PC-3 (cell line): ENCODE results near the gene ISM1. TPM values are rescaled to one million over a fixed set of nuclear protein-coding genes. Genes with fewer than 3 reads are reported as not detected.

ENCODE experiments used
- ATAC-seq: fragments of 200-7000 bp; cut with Tn5 transposase; 2 replicates; pipeline ENCODE4 v1.9.1; 2020; ENCODE audit warnings: mild to moderate bottlenecking, moderate library complexity
- BruUV-seq: library from RNA; stranded (reverse); fragments of 400-500 nt; replicated peaks from 2 replicates; lab custom pipeline; 2021; lab: Mats Ljungman, UMichigan
- CTCF ChIA-PET: fragments of 300-600 bp; sonication (Branson Sonifier 250); formaldehyde crosslinking; loops from one replicate; lab custom pipeline; 2022; ENCODE audit warnings: antibody characterized with exemption; lab: Charles Lee
- POLR2A ChIA-PET: fragments of 300-600 bp; sonication (Branson Sonifier 250); formaldehyde crosslinking; loops from one replicate; lab custom pipeline; 2022; ENCODE audit warnings: antibody characterized with exemption; ENCODE audit not compliant: unreplicated experiment; lab: Charles Lee
- DNase-seq: peaks from one replicate; pipeline ENCODE4 v3.0.0-alpha.2; 2015
- H2AFZ ChIP-seq: fragments of 300-600 bp; sonication (generic); 2 replicates; pipeline ENCODE4 v1.6.0; 2016; ENCODE audit warnings: antibody characterized with exemption, low read length
- H3F3A ChIP-seq: fragments of 300-600 bp; sonication (generic); one replicate; pipeline ENCODE4 v1.6.0; 2017; ENCODE audit warnings: antibody characterized with exemption, low read length, control low read depth, mild to moderate bottlenecking; ENCODE audit not compliant: unreplicated experiment
- H3K27ac ChIP-seq: fragments of 300-600 bp; sonication (generic); 2 replicates; pipeline ENCODE4 v1.5.1; 2016; ENCODE audit warnings: mild to moderate bottlenecking, low read length
- H3K27me3 ChIP-seq: fragments of 300-600 bp; sonication (generic); 2 replicates; pipeline ENCODE4 v1.6.1; 2016; ENCODE audit warnings: low read length, mixed read lengths
- H3K36me3 ChIP-seq: fragments of 300-600 bp; sonication (generic); 2 replicates; pipeline ENCODE4 v1.6.1; 2016; ENCODE audit warnings: low read depth, mixed run types, low read length, mixed read lengths
- H3K4me1 ChIP-seq: fragments of 300-600 bp; sonication (generic); 2 replicates; pipeline ENCODE4 v1.5.1; 2016; ENCODE audit warnings: low read length; ENCODE audit not compliant: insufficient read depth
- H3K4me2 ChIP-seq: fragments of 300-600 bp; sonication (generic); 2 replicates; pipeline ENCODE4 v1.6.0; 2016; ENCODE audit warnings: low read length
- H3K4me3 ChIP-seq: fragments of 300-600 bp; sonication (generic); 2 replicates; pipeline ENCODE4 v1.5.1; 2016; ENCODE audit warnings: mild to moderate bottlenecking, low read length, mixed read lengths
- H3K79me2 ChIP-seq: fragments of 300-600 bp; sonication (generic); 2 replicates; pipeline ENCODE4 v1.6.1; 2017; ENCODE audit warnings: low read length, mixed read lengths
- H3K9ac ChIP-seq: fragments of 300-600 bp; sonication (generic); 2 replicates; pipeline ENCODE4 v1.6.0; 2016; ENCODE audit warnings: mild to moderate bottlenecking, low read length
- H3K9me2 ChIP-seq: fragments of 300-600 bp; sonication (generic); replicated peaks from 2 replicates; pipeline ENCODE4 v1.6.1; 2016; ENCODE audit warnings: mixed run types, low read length, mixed read lengths
- H3K9me3 ChIP-seq: fragments of 300-600 bp; sonication (generic); 2 replicates; pipeline ENCODE4 v1.6.1; 2016; ENCODE audit warnings: low read length, mixed read lengths
- H4K20me1 ChIP-seq: fragments of 300-600 bp; sonication (generic); 2 replicates; pipeline ENCODE4 v1.6.1; 2016; ENCODE audit warnings: low read length, mixed read lengths
- EZH2 ChIP-seq: fragments of 300-600 bp; sonication (generic); IDR thresholded peaks from one replicate; pipeline ENCODE4 v1.6.1; 2017; ENCODE audit warnings: antibody characterized with exemption, mild to moderate bottlenecking, low read length; ENCODE audit not compliant: unreplicated experiment
- EZH2phosphoT487 ChIP-seq: fragments of 300-600 bp; sonication (generic); IDR thresholded peaks from 2 replicates; pipeline ENCODE4 v1.6.1; 2018; ENCODE audit warnings: mild to moderate bottlenecking, antibody characterized with exemption, low read length, borderline replicate concordance
- intact Hi-C: fragments of 100-400 bp; cut with micrococcal nuclease; formaldehyde crosslinking; loops from 2 replicates; pipeline ENCODE4 v1.9.0; 2023
- total RNA-seq: library from RNA; depleted of rRNA; stranded (reverse); fragments of >200 nt; gene quantifications from 2 replicates; pipeline ENCODE4 v1.2.3, GENCODE V29; 2014
- TF ChIP-seq, protein P1 (sequence below): fragments of 300-600 bp; sonication (generic); conservative IDR thresholded peaks from 2 replicates; pipeline ENCODE4 v1.5.1; 2017; ENCODE audit warnings: antibody characterized with exemption, low read depth, mild to moderate bottlenecking, low read length

Gene ISM1
- total RNA-seq, 1 experiment from 2014 or later, result not detected

DNA sequence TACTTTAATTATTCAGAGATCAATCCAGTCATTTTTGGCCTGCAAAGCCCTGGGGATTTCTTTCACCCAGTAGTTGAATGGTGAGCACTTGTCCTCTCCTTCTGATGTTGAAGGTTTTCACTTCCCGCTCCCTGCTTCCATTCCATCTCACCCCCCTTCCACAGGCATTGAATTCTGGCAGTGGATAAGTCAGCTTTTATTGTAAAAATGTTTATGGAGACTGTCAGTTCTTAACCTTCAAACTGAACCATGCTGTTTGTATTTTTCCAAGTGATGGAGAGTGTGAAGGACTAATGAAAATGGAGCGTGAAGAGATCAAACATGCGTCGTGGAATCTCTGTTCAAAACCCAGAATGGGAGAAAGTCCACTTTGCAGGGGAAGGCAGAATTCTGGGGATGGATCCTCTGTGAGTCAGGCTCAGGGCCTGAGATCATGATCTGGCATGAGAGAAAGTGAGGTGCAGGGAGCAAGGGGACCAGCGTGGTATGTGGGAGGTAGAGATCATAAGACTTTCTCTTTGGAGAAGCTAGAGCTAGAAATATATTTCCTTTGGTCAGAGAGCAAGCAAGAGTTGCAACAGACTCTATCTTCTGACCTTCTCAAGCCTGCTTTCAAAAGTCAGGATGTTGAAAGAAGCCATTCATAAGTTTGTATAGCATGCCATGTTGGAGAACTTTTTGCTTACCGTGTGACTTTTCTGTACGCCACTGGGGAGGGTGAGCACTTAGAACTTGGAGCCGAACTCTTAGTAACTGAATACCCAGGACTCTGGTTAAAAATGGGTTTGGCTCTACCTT, 30.2 kb downstream of the ISM1 start:
- POLR2A ChIA-PET, result interaction anchor here (0.7 kb wide), 1 partner anchor 13 kb away, joined by 3 read pairs; no protein-coding TSS in a partner anchor
- no peak overlapping the region for H3K4me2 ChIP-seq
- no peak overlapping the region for H3K27ac ChIP-seq
- H4K20me1 ChIP-seq, result no peaks in the 10 kb centered on the region
- peaks cover 30% of the 10 kb centered on the region for H3K4me1 ChIP-seq
- no peaks in the 10 kb centered on the region for H3K9me3 ChIP-seq
- intact Hi-C loops, result no loop called here
- BruUV-seq, result no TSS peak
- no peak overlapping the region for H3K9ac ChIP-seq
- DNase-seq, result no peak
- no peaks in the 10 kb centered on the region for H3K79me2 ChIP-seq
- H3K27me3 ChIP-seq, result no peaks in the 10 kb centered on the region
- H3K36me3 ChIP-seq, result no peaks in the 10 kb centered on the region
- CTCF ChIA-PET, result no interaction called here
- no peak overlapping the region for H3K4me3 ChIP-seq
- TF ChIP-seq, protein P1, sequence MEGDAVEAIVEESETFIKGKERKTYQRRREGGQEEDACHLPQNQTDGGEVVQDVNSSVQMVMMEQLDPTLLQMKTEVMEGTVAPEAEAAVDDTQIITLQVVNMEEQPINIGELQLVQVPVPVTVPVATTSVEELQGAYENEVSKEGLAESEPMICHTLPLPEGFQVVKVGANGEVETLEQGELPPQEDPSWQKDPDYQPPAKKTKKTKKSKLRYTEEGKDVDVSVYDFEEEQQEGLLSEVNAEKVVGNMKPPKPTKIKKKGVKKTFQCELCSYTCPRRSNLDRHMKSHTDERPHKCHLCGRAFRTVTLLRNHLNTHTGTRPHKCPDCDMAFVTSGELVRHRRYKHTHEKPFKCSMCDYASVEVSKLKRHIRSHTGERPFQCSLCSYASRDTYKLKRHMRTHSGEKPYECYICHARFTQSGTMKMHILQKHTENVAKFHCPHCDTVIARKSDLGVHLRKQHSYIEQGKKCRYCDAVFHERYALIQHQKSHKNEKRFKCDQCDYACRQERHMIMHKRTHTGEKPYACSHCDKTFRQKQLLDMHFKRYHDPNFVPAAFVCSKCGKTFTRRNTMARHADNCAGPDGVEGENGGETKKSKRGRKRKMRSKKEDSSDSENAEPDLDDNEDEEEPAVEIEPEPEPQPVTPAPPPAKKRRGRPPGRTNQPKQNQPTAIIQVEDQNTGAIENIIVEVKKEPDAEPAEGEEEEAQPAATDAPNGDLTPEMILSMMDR, result no peak
- TF ChIP-seq EZH2phosphoT487, result no peak
- TF ChIP-seq EZH2, result no peak
- no peaks in the 10 kb centered on the region for H3F3A ChIP-seq
- ATAC-seq, result no peak
- H3K9me2 ChIP-seq, result no peaks in the 10 kb centered on the region
- H2AFZ ChIP-seq, result no peak overlapping the region

DNA sequence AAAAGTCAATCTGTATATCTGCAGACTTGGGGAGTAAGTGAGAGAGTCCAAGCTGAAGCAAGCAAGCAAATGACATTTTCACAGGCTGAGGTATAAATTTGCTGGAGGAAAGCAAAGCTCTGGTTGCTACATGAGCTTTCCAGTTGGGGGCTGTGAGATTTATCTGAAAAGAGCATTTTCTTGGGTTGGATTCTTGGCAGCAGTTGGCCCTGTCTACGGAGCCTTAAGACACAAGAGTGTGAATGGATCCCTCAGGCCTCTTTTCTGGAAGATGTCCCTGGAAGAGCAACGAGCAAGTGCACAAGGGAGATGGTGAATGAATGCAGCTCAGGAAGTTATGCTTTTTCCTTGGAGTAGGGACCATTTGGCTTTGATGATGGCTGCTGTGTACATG, 30.8 kb downstream of the ISM1 start:
- CTCF ChIA-PET, result no interaction called here
- no TSS peak for BruUV-seq
- Histone ChIP-seq H3K4me3 (no peak overlapping the region), H3F3A (no peaks in the 10 kb centered on the region), H2AFZ (no peak overlapping the region), H3K4me1 (peaks cover 24% of the 10 kb centered on the region), H3K79me2 (no peaks in the 10 kb centered on the region), H4K20me1 (no peaks in the 10 kb centered on the region), H3K9ac (no peak overlapping the region), H3K9me3 (no peaks in the 10 kb centered on the region), H3K27me3 (no peaks in the 10 kb centered on the region), H3K9me2 (no peaks in the 10 kb centered on the region), H3K36me3 (no peaks in the 10 kb centered on the region), H3K27ac (no peak overlapping the region), H3K4me2 (no peak overlapping the region)
- TF ChIP-seq, protein P1, result no peak
- TF ChIP-seq EZH2phosphoT487 (no peak), EZH2 (no peak)
- ATAC-seq (no peak), DNase-seq (no peak)
- intact Hi-C loops, result no loop called here
- POLR2A ChIA-PET, result interaction anchor here (0.7 kb wide), 1 partner anchor 13 kb away, joined by 3 read pairs; no protein-coding TSS in a partner anchor

DNA sequence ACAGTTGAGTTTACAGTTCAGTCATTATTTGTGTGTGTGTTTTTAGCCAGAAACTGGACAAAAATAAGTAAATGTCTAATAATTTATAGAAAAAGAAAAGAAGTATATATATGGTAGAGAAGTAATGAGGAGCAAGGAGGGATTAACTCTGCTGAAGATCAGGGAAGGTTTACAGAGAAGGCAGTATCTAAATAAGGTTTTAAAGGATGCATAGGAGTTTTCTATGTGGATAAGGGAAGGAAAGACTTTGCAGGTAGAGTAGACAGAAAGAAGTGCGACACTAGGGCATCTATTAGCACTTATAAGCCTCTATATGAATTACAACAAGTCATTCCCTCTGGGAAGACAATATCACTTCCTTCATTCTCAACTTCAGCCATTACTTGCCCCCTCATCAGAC, 34.3 kb downstream of the ISM1 start:
- ATAC-seq, result no peak
- H3K79me2 ChIP-seq, result no peaks in the 10 kb centered on the region
- intact Hi-C loops, result no loop called here
- no peaks in the 10 kb centered on the region for H3F3A ChIP-seq
- no peak overlapping the region for H3K27ac ChIP-seq
- no peak overlapping the region for H3K4me3 ChIP-seq
- no peaks in the 10 kb centered on the region for H3K9me2 ChIP-seq
- BruUV-seq, result no TSS peak
- DNase-seq, result no peak
- H2AFZ ChIP-seq, result no peak overlapping the region
- POLR2A ChIA-PET, result no interaction called here
- no peak overlapping the region for H3K9ac ChIP-seq
- CTCF ChIA-PET, result no interaction called here
- H4K20me1 ChIP-seq, result no peaks in the 10 kb centered on the region
- TF ChIP-seq, protein P1, result no peak
- TF ChIP-seq EZH2phosphoT487 (no peak), EZH2 (no peak)
- no peaks in the 10 kb centered on the region for H3K27me3 ChIP-seq
- H3K9me3 ChIP-seq, result no peaks in the 10 kb centered on the region
- H3K36me3 ChIP-seq, result no peaks in the 10 kb centered on the region
- H3K4me1 ChIP-seq, result no peaks in the 10 kb centered on the region
- no peak overlapping the region for H3K4me2 ChIP-seq
